Ovary (tissue), 9 donors: ENCODE data around the gene DCBLD1. TPM values are rescaled to one million over a fixed set of nuclear protein-coding genes. Genes with fewer than 3 reads are reported as not detected.

ENCODE experiments used
- DNase-seq, 5 donors: peaks; one replicate each; pipeline ENCODE4 v3.0.0-alpha.2; 2019 to 2020
- H3K27ac ChIP-seq, 2 donors: fragments of 200-600 bp; one replicate each; pipeline versions ENCODE4 v1.5.1 to v1.8.0; 2019 to 2022
- H3K27me3 ChIP-seq: fragments of 200-600 bp; one replicate; pipeline ENCODE4 v1.8.0; 2022
- H3K36me3 ChIP-seq: fragments of 200-600 bp; sonication (generic); one replicate; pipeline ENCODE4 v1.5.1; 2019
- H3K4me1 ChIP-seq: one replicate; pipeline ENCODE4 v1.8.1; 2013; ENCODE audit warnings: mild to moderate bottlenecking, moderate library complexity; ENCODE audit not compliant: insufficient read depth
- H3K4me3 ChIP-seq: fragments of 200-600 bp; sonication (generic); one replicate; pipeline ENCODE4 v1.5.1; 2017
- H3K9me3 ChIP-seq, 2 donors: fragments of 200-600 bp in 1 of 2; sonication (generic) in 1 of 2; one replicate each; pipeline versions ENCODE4 v1.5.1 to v1.8.1; 2013 to 2019; ENCODE audit warnings: mild to moderate bottlenecking in 1 of 2, moderate library complexity in 1 of 2
- CTCF ChIP-seq, 3 donors: fragments of 450-650 bp in 2 of 3; fragments of 200-600 bp in 1 of 3; IDR thresholded peaks; one replicate each; pipeline versions ENCODE4 v1.5.1 to v1.8.0; 2016 to 2022; ENCODE audit warnings: antibody characterized with exemption in 3 of 3, mild to moderate bottlenecking in 1 of 3
- EP300 ChIP-seq: sonication (generic); formaldehyde crosslinking; IDR thresholded peaks from one replicate; pipeline ENCODE4 v1.6.1; 2017; ENCODE audit warnings: antibody characterized with exemption
- POLR2A ChIP-seq: fragments of 450-650 bp; IDR thresholded peaks from one replicate; pipeline ENCODE4 v1.6.1; 2017; ENCODE audit warnings: antibody characterized with exemption, mild to moderate bottlenecking, moderate library complexity
- WGBS, 3 donors: extraction: QIAGEN DNeasy Blood & Tissue Kit in 1 of 3; methylation state at CpG; one replicate each; pipeline versions ENCODE4 v1.1.5 to v1.1.7; 2013 to 2017; 5-methylcytosine and 5-hydroxymethylcytosine counted together
- intact Hi-C, 4 donors: fragments of 100-400 bp; cut with DNase I; formaldehyde crosslinking; loops; one replicate each; pipeline versions ENCODE4 v1.11.0 to v1.15.1; 2022 to 2023
- polyA plus RNA-seq, 2 donors: library from polyadenylated mRNA; stranded (reverse); fragments of 200-250 nt in 1 of 2; fragments of 350-450 nt in 1 of 2; fragmentation: Illumina TruSeq in 1 of 2; extraction: RNeasy Lipid Tissue Mini Kit (QIAGEN cat#74804) in 1 of 2; gene quantifications; one replicate each; pipeline ENCODE4 v1.2.3, GENCODE V29; 2013 to 2014
- total RNA-seq, 7 donors: library from RNA; depleted of rRNA in 2 of 7; stranded (reverse); fragments of >200 nt in 2 of 7; fragmentation: NEBNext Ultra II Directional in 3 of 7; extraction: Animal tissue kit (Norgen Biotek cat#: 25700) in 3 of 7; gene quantifications; one replicate each; pipeline versions ENCODE4 v1.1.0 to v1.2.4, GENCODE V29; 2016 to 2023
- donor health status: DM: no; HTN: no; CAD: no; lungs with moderate emphysema.
- donor health status: DM: no; HTN: no; CAD: no.
- donor health status: Bipolar disorder and iron deficiency.
- donor health status: DM: yes; HTN: yes; CAD: no.
- donor health status: DM: no; HTN: no; CAD: no.
- donor health status: DM: yes; HTN: yes; CAD: no.

Gene DCBLD1
- total and polyA plus RNA-seq, 9 donors = 2.3 to 9.2 (median 3.3) TPM

DNA sequence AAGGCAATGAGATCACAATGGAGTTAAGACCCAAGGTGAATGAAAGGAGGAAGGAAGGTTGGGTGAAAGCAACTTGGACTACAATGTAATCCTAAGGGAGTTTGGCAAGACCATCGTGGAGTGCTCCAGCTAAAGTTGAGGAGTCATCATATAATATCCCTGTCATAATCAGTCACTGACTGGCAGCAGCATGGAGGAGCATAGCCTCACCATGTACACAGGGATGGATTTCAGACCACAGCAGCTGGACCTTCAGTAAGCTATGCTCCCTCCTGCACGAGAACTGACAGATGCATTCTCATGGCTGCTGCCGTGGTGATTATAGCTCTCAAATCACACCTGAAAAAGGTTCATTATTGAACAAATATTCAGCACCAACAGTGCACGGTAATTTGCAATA, 76.8 kb downstream of the DCBLD1 start:
- WGBS, 3 donors = 72 to 80% (median 74%) methylated on average over 4 of the region's 4 CpGs
- no peak overlapping the region for H3K27ac ChIP-seq
- H3K27me3 ChIP-seq = no peaks in the 10 kb centered on the region
- no peak for DNase-seq
- no peaks in the 10 kb centered on the region for H3K36me3 ChIP-seq
- H3K9me3 ChIP-seq = no peaks in the 10 kb centered on the region
- TF ChIP-seq POLR2A = no peak
- TF ChIP-seq CTCF (IDR thresholded peaks at IDR 0.05) = no peak
- TF ChIP-seq EP300 = no peak
- no peaks in the 10 kb centered on the region for H3K4me1 ChIP-seq
- H3K4me3 ChIP-seq = no peak overlapping the region
- intact Hi-C loops = loop anchor here (2.0 to 5.0 kb wide), 3 partner anchors 107 to 112 kb away; no protein-coding TSS in a partner anchor

DNA sequence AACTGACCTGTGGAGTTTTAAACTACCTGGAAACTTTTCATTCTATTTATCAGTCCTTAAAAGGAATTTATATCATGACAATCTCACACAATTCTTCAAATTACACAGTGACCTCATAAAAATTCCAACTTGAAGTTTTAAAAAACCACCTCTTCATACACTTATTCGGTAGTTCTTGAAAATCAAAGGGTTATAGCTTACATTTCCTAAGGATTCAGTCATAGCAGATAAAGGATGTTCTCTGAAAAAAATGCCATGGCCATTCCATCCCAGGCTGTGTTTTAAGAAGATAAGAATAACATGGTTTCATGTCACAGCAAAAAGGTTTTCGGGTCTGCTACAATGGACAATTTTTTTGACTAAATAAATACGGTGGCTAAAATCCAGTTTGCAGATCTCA, 78.7 kb downstream of the DCBLD1 start:
- no peak overlapping the region for H3K4me3 ChIP-seq
- no peaks in the 10 kb centered on the region for H3K36me3 ChIP-seq
- no peaks in the 10 kb centered on the region for H3K9me3 ChIP-seq
- H3K4me1 ChIP-seq = no peaks in the 10 kb centered on the region
- no peak for DNase-seq
- no peak for TF ChIP-seq EP300
- TF ChIP-seq POLR2A = no peak
- TF ChIP-seq CTCF (IDR thresholded peaks at IDR 0.05) = no peak
- H3K27me3 ChIP-seq = no peaks in the 10 kb centered on the region
- intact Hi-C loops = no loop called here
- H3K27ac ChIP-seq = no peak overlapping the region
- 12 to 39% (median 16%) methylated on average over 3 of the region's 3 CpGs for WGBS, 3 donors

DNA sequence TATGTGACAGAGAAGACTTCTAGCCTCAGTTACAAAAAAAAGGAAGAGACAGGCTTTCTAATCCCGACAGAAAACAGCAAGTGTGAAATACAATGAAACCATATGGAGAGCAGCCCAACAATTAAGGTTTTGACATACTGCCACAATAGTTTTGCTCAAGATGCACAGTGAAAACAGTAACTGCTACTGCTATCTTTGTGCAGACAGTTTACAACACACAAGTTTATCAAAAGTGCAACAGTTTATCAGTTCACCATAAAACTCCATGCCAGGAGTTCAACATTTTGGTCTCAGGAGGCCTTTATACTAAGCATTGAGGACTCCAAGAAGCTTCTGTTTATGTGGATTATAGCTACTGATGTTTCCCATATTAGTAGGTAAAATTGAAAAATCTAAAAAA, 82.2 kb downstream of the DCBLD1 start:
- H3K27ac ChIP-seq = no peak overlapping the region
- no peaks in the 10 kb centered on the region for H3K36me3 ChIP-seq
- H3K4me3 ChIP-seq = no peak overlapping the region
- WGBS, 3 donors = 80 to 89% (median 87%) methylated on average over 1 of the region's 1 CpG
- intact Hi-C loops = no loop called here
- no peaks in the 10 kb centered on the region for H3K27me3 ChIP-seq
- no peaks in the 10 kb centered on the region for H3K4me1 ChIP-seq
- DNase-seq = no peak
- TF ChIP-seq EP300 = no peak
- TF ChIP-seq CTCF (IDR thresholded peaks at IDR 0.05) = no peak
- TF ChIP-seq POLR2A = no peak
- H3K9me3 ChIP-seq = no peaks in the 10 kb centered on the region

- no peak for TF ChIP-seq POLR2A
- TF ChIP-seq EP300 = no peak
- no peak for TF ChIP-seq CTCF (IDR thresholded peaks at IDR 0.05)
- no peaks in the 10 kb centered on the region for H3K27me3 ChIP-seq
- no peaks in the 10 kb centered on the region for H3K9me3 ChIP-seq
- no peak for DNase-seq
- WGBS, 3 donors = 95 to 99% (median 96%) methylated on average over 2 of the region's 2 CpGs
- H3K36me3 ChIP-seq = no peaks in the 10 kb centered on the region
- no peak overlapping the region for H3K27ac ChIP-seq
- intact Hi-C loops = no loop called here
- H3K4me1 ChIP-seq = no peaks in the 10 kb centered on the region
- H3K4me3 ChIP-seq = no peak overlapping the region
Measured at GRCh38 chr6:117568247-117568646, 85.8 kb downstream of the DCBLD1 start.
